ENCODE results near the gene ANKRD60. TPM values are rescaled to one million over a fixed set of nuclear protein-coding genes. Genes with fewer than 3 reads are reported as not detected.

The ANKRD60 gene
- total RNA-seq, 1 donor from 2014 or later, result not detected

DNA sequence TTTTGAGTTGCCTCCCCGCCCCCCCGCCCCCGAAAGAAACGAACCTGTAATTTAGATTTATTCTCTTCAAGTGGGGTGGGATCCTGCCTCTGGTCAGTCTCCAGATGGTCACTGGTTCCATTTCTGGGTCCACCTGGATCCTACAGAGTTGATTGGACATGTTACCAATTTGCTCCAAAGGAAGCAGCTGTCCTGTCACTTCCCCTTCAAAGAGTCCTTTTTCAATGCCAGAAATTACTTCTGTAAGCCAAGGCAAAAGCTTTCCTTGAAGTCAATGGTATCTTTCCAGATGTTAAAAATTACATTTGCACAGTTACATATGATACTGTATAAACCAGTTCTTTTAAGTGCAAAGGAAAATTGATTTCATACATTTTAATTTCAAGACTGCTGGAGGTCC lies 12.0 kb upstream of the ANKRD60 start:
- DNase-seq (ENCODE audit: low spot score), result no peak
- no peaks in the 10 kb centered on the region for H3K9me3 Mint-ChIP-seq
- intact Hi-C loops (cut with micrococcal nuclease), result no loop called here

DNA sequence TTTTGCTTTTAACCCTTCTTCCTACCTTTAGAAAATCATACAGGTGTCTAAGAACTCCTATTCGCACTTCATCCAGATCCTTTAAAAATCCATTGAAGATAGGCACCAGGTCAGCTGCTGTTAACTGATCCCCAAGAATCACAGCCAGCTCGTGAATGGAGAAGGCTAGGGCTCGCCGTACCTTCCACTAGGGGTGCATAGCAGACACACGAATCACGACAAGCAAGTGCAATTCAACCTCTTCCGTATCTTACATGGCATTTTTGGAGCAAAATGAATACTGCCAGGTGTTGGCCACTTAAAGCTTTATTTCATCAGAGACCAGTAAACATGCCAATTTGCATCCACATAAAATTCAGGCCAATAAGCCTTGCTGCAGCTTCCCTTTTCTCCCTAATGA lies 10.8 kb upstream of the ANKRD60 start:
- peaks cover 25% of the 10 kb centered on the region for H3K36me3 Mint-ChIP-seq (ENCODE audit: low read depth)
- H3K27ac Mint-ChIP-seq, result no peak overlapping the region
- H3K9me3 Mint-ChIP-seq, result no peaks in the 10 kb centered on the region
- intact Hi-C loops (cut with micrococcal nuclease), result loop anchor here (5.0 to 10.0 kb wide), 4 partner anchors 606 to 847 kb away; partner anchors contain the start of genes NELFCD and RBM38
- H3K4me1 Mint-ChIP-seq (ENCODE audit: low read depth), result peaks cover 30% of the 10 kb centered on the region
- no peak overlapping the region for H3K4me3 Mint-ChIP-seq
- H3K27me3 Mint-ChIP-seq (ENCODE audit: insufficient read depth), result no peaks in the 10 kb centered on the region
- DNase-seq (ENCODE audit: low spot score), result no peak

More for the DNA sequence above, 12.0 kb upstream of the ANKRD60 start:
- Mint-ChIP-seq H3K4me1 (ENCODE audit: low read depth) (peaks cover 22% of the 10 kb centered on the region), H3K27me3 (ENCODE audit: insufficient read depth) (no peaks in the 10 kb centered on the region), H3K36me3 (ENCODE audit: low read depth) (peaks cover 34% of the 10 kb centered on the region), H3K4me3 (no peak overlapping the region), H3K27ac (no peak overlapping the region)

DNA sequence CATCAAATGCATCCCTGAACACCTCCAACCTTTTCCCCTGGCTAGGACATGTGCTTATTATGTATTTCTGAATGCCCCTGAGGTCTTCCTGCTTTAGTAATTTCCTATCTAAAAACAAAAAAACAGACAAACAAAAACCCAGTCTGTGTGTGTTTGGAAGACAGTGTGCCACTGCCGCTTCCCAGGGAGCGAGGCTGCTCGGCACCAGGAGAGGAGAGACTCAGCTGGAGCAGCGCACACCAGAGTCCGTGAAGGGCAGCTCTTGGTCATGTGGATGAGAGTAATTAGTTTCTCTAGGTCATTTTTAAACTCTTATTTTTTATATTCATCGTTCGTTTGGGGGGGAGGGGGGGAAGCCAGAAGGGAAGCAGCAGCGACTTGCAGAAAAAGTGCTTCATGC lies 10.0 kb upstream of the ANKRD60 start:
- H3K9me3 Mint-ChIP-seq, result no peaks in the 10 kb centered on the region
- DNase-seq (ENCODE audit: low spot score), result no peak
- intact Hi-C loops (cut with micrococcal nuclease), result loop anchor here (5.0 to 10.0 kb wide), 4 partner anchors 606 to 846 kb away; partner anchors contain the start of genes NELFCD and RBM38

DNA sequence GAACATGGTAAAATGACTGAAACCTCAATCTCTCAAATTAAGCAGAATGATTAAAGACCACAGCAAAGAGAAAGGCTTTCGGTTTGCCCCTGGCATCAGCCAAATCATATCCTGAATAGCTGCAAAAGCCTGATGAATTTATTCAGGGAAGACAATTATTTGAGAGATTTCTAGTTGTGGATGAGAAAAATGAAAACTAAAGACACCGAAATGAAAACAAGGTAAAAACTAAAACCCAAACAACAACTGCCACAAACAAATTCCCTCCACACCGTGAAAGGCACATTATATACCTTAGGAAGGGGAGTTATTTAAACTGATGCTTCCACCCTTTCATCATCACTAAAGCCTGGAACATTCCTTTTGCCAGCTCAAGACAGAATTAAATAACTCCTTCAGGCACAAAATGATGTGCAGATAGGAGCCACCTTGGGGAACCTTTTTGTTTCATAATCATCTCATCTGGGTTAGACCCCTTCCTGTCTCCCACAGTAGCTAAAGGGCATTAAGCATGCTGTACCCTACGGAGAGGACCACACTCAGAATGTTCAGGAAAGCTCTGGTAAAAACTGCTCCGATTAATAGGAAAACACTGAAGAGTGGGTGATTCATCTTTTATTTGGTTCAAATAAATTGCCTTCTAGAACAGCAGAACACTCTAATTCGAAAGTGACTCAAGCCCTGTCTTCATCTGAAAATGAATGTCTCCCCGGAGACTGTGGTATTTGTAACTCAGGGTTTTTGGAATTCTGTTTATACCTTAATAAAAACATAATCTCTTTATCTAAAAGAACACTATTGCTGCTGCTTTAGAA lies 9.1 kb upstream of the ANKRD60 start:
- DNase-seq (ENCODE audit: low spot score), result no peak
- intact Hi-C loops (cut with micrococcal nuclease), result loop anchor here (1.0 to 10.0 kb wide), 12 partner anchors 14 to 927 kb away; partner anchors contain the start of genes NELFCD, RBM38 and VAPB
- Mint-ChIP-seq H3K4me1 (ENCODE audit: low read depth) (peaks cover 30% of the 10 kb centered on the region), H3K27ac (peak overlapping the region; percentile 84), H3K4me3 (peak overlapping the region; percentile 83), H3K36me3 (ENCODE audit: low read depth) (peaks cover 19% of the 10 kb centered on the region), H3K9me3 (no peaks in the 10 kb centered on the region), H3K27me3 (ENCODE audit: insufficient read depth) (no peaks in the 10 kb centered on the region)

More for the DNA sequence above, 10.0 kb upstream of the ANKRD60 start:
- H3K36me3 Mint-ChIP-seq (ENCODE audit: low read depth), result peaks cover 24% of the 10 kb centered on the region
- H3K4me1 Mint-ChIP-seq (ENCODE audit: low read depth), result peaks cover 30% of the 10 kb centered on the region
- H3K27ac Mint-ChIP-seq, result no peak overlapping the region
- no peak overlapping the region for H3K4me3 Mint-ChIP-seq
- no peaks in the 10 kb centered on the region for H3K27me3 Mint-ChIP-seq (ENCODE audit: insufficient read depth)

DNA sequence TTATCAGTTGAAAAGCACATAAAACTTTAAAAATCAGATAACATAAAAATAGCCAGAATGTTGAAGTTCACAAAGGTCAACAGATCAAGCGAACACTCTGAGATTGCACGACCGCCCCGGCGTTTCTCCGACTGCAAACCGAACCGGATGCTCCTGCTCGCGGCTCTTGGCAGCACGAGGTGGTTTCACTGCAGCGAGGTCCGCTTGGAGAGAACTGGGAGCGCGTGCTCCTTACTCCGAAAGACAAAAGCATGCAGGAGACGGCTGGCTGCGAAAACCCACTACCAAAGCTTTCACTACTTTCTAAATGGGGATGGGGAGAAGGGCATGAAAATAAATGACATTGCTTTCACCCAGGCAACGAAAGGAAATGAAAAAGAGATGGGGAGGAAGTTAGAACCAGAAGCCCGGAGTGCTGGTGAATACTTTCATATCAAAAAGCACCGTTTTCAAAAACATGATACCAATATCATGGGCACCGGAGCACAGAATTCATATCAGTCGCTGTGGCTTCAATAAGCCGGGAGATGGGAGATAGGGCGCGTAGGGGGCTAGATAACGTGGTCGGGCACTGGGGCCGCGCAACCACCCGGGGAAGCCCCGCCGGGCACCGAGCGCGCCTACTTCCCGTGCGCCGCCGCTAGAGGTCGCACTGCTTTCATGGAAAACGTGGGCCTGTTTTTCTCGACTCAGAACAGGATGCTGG lies 8.3 kb upstream of the ANKRD60 start:
- intact Hi-C loops (cut with micrococcal nuclease), result loop anchor here (1.0 to 10.0 kb wide), 12 partner anchors 15 to 928 kb away; partner anchors contain the start of genes NELFCD, RBM38 and VAPB
- DNase-seq (ENCODE audit: low spot score), result peak; percentile 79
- H3K36me3 Mint-ChIP-seq (ENCODE audit: low read depth), result peaks cover 21% of the 10 kb centered on the region
- no peaks in the 10 kb centered on the region for H3K9me3 Mint-ChIP-seq
- peak overlapping the region; percentile 83 for H3K4me3 Mint-ChIP-seq
- no peaks in the 10 kb centered on the region for H3K27me3 Mint-ChIP-seq (ENCODE audit: insufficient read depth)
- peaks cover 30% of the 10 kb centered on the region for H3K4me1 Mint-ChIP-seq (ENCODE audit: low read depth)
- H3K27ac Mint-ChIP-seq, result peak overlapping the region; percentile 84

DNA sequence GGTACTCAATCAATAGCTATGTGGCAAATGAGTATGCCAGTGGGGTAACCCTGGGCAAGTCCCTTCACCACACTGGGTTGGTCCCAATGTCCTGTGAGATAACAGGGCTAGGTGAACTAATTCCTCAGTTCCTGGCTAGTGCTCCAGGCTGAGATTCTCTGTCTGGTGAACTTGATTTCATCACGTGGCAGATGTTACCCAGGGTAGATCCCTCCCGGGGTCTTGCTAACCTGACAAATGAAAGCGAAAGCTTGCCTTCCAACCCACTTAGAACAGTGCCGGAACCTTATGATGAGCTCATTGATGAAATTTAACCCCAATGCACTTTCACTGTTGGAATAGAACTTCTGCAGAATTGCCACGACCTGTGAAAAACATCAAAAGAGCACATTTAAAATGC lies 6.6 kb upstream of the ANKRD60 start:
- H3K27ac Mint-ChIP-seq, result no peak overlapping the region
- intact Hi-C loops (cut with micrococcal nuclease), result loop anchor here (5.0 to 10.0 kb wide), 4 partner anchors 610 to 843 kb away; partner anchors contain the start of genes NELFCD and RBM38
- no peak for DNase-seq (ENCODE audit: low spot score)
- peaks cover 27% of the 10 kb centered on the region for H3K36me3 Mint-ChIP-seq (ENCODE audit: low read depth)
- peaks cover 3% of the 10 kb centered on the region for H3K27me3 Mint-ChIP-seq (ENCODE audit: insufficient read depth)
- no peaks in the 10 kb centered on the region for H3K9me3 Mint-ChIP-seq
- H3K4me1 Mint-ChIP-seq (ENCODE audit: low read depth), result peaks cover 33% of the 10 kb centered on the region
- H3K4me3 Mint-ChIP-seq, result peak overlapping the region; percentile 35

DNA sequence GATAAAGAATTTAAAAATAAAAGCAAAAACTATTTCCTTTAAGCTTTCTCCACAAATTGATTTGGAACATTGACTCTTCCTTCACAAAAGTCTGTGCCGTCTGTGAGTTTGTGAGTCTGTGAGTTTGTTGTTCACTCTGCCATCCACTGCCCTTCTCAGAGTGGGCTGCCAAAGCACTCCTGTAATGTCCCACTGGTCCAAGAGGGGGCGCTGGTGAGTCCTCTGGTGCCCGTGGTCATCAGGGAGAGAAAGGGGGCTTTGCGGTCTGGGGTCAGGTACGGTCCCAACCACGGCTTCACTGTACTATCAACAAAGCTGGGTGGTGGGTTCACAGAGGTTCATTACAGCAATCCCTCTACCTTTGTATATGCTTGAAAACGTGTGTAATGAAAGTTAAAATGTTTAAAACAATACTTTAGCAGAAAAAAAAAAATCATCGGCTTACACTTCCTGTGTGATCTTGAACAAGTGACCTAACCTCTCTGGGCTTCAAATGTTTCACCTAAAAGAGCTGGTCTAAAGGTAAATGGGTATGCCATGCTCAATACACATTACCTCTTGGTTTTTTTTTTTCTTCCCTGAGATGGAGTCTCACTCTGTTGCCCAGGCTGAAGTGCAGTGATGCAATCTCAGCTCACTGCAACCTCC lies 5.6 kb upstream of the ANKRD60 start:
- intact Hi-C loops (cut with micrococcal nuclease), result loop anchor here (10.0 kb wide), 2 partner anchors 611 to 661 kb away; no protein-coding TSS in a partner anchor
- no peak for DNase-seq (ENCODE audit: low spot score)
- H3K27ac Mint-ChIP-seq, result no peak overlapping the region
- no peak overlapping the region for H3K4me3 Mint-ChIP-seq
- H3K27me3 Mint-ChIP-seq (ENCODE audit: insufficient read depth), result peaks cover 10% of the 10 kb centered on the region
- no peaks in the 10 kb centered on the region for H3K9me3 Mint-ChIP-seq
- H3K4me1 Mint-ChIP-seq (ENCODE audit: low read depth), result peaks cover 40% of the 10 kb centered on the region
- peaks cover 27% of the 10 kb centered on the region for H3K36me3 Mint-ChIP-seq (ENCODE audit: low read depth)

DNA sequence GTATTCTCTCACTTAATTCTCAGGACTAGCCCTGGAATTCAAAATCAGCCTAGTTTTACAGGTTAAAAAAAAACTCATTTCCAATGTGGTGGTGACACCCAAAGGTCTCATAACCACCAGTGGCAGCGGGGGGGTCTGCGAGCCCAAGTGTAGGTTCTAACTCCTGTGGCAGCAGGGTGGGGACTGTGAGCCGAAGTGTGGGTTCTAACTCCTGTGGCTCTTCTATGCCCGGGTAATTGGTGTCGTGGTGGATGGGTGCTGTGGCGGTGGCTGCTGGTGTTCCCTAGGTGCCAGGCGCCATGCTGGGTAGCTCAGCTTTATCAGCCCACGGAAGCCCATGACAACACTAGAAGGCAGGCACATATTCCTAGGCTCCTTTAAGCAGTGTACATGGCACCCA lies 4.9 kb upstream of the ANKRD60 start:
- H3K4me1 Mint-ChIP-seq (ENCODE audit: low read depth), result peaks cover 45% of the 10 kb centered on the region
- H3K4me3 Mint-ChIP-seq, result no peak overlapping the region
- intact Hi-C loops (cut with micrococcal nuclease), result loop anchor here (10.0 kb wide), 2 partner anchors 611 to 661 kb away; no protein-coding TSS in a partner anchor
- no peaks in the 10 kb centered on the region for H3K9me3 Mint-ChIP-seq
- DNase-seq (ENCODE audit: low spot score), result no peak
- H3K36me3 Mint-ChIP-seq (ENCODE audit: low read depth), result peaks cover 28% of the 10 kb centered on the region
- peaks cover 14% of the 10 kb centered on the region for H3K27me3 Mint-ChIP-seq (ENCODE audit: insufficient read depth)
- no peak overlapping the region for H3K27ac Mint-ChIP-seq

DNA sequence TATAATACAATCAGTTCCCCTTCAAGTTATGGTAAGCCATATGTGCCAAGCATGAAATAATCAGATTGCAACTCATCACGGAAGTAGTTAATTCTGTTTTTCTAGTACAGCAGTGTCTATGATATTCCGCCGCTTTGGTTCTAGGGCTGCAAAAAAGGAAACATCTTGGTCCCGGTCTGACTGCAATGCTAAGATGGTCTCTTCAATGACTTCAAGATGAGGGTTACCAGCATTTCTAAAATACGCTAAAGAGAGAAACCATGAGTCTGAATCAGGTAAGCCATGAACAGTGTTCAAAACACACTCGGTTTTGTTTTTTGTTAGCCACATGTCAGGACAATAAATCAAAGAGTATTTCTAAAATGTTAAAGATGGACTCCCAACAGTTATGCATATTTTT lies 3.2 kb upstream of the ANKRD60 start:
- H3K9me3 Mint-ChIP-seq, result no peaks in the 10 kb centered on the region
- peaks cover 28% of the 10 kb centered on the region for H3K27me3 Mint-ChIP-seq (ENCODE audit: insufficient read depth)
- no peak overlapping the region for H3K27ac Mint-ChIP-seq
- peaks cover 28% of the 10 kb centered on the region for H3K36me3 Mint-ChIP-seq (ENCODE audit: low read depth)
- peaks cover 32% of the 10 kb centered on the region for H3K4me1 Mint-ChIP-seq (ENCODE audit: low read depth)
- H3K4me3 Mint-ChIP-seq, result no peak overlapping the region
- DNase-seq (ENCODE audit: low spot score), result no peak
- intact Hi-C loops (cut with micrococcal nuclease), result loop anchor here (10.0 kb wide), 2 partner anchors 613 to 663 kb away; no protein-coding TSS in a partner anchor

DNA sequence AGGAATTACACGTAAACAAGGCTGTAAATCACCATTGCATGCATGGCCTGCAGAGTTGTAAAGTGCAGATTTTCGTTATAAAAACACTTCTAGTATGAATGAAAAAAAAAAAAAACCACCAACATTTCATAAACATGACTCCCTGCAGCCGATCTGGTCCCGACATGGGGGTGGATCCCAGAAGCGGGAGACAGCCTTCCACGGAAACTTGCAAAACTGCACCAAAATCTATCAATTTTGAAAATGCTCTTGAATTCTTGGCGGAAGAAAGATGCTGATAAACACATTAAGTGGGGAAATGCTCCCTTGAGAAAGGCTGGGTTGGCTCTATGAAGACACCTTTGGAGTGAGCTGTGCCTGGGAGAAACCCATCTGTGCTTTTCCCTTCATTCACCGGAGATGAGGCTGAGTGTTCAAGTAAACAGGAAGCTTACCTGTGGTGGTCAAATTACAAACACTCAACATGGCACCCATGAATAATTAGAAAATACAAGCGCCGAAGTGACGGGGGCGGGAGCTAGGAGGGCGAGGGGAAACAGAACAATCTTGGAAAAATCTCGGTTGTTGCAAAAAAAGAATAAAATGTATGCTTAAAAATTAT lies 845 bp upstream of the ANKRD60 start:
- Mint-ChIP-seq H3K27ac (peak overlapping the region; percentile 26), H3K9me3 (no peaks in the 10 kb centered on the region), H3K4me1 (ENCODE audit: low read depth) (peaks cover 15% of the 10 kb centered on the region), H3K27me3 (ENCODE audit: insufficient read depth) (peaks cover 43% of the 10 kb centered on the region), H3K4me3 (peak overlapping the region; percentile 63), H3K36me3 (ENCODE audit: low read depth) (peaks cover 25% of the 10 kb centered on the region)
- intact Hi-C loops (cut with micrococcal nuclease), result no loop called here
- no peak for DNase-seq (ENCODE audit: low spot score)

DNA sequence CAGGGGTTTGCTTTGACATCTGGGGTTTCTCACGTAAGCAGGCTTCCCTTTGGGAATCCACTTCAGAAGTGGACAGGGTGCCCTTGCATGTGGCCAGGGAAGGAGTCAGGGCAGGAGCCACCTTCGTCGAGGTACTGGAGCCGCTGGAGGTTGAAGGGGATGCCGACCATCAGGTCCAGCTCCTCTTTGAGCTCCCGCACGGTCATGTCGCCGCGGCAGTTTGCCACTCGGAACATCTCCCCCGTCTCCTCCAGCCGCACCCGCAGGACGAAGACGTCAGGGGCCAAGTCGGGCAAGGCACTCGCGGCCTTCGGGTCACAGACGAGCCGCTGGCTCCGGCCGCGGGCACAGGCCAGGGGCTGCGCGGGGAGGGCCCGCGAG lies 360 bp downstream of the ANKRD60 start:
- Mint-ChIP-seq H3K9me3 (no peaks in the 10 kb centered on the region), H3K27ac (no peak overlapping the region), H3K27me3 (ENCODE audit: insufficient read depth) (peaks cover 43% of the 10 kb centered on the region), H3K36me3 (ENCODE audit: low read depth) (peaks cover 24% of the 10 kb centered on the region), H3K4me1 (ENCODE audit: low read depth) (peaks cover 15% of the 10 kb centered on the region), H3K4me3 (no peak overlapping the region)
- no peak for DNase-seq (ENCODE audit: low spot score)
- intact Hi-C loops (cut with micrococcal nuclease), result no loop called here

DNA sequence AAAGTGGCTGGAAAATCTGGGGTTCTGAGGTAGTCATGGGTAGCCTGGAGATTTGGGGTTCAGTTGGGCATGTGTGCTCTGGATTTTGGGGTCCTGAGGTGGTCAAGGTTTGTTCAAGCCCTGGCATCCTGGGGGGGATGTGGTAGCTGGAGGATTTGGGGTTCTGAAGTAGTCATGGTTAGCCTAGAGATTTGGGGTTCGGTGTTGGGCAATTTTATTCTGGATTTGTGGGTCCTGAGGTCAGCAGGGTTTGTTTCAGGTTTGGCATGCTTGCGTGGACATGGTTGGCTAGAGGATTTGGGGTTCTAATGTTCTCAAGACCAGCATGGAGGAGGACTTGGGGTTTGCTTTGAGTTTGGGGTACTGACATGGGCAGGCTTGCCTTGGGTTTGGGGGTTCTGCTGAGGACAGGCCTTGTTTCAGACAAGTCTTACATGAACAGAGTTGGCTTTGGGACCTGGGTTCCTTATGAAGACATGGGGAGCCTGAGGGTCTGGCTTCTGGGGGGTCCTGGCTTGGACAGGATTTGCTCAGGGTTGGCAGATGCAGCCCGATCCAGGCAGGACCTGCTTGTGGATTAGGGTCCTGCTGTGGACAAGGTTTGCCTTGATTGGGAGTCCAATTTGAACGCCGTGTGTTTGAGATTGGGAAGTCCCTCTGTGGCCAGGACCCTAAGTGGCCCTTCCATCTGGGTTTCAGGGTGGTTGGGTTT lies 906 bp downstream of the ANKRD60 start:
- H3K27me3 Mint-ChIP-seq (ENCODE audit: insufficient read depth), result peaks cover 44% of the 10 kb centered on the region
- H3K4me1 Mint-ChIP-seq (ENCODE audit: low read depth), result peaks cover 15% of the 10 kb centered on the region
- intact Hi-C loops (cut with micrococcal nuclease), result no loop called here
- H3K4me3 Mint-ChIP-seq, result no peak overlapping the region
- no peak for DNase-seq (ENCODE audit: low spot score)
- H3K36me3 Mint-ChIP-seq (ENCODE audit: low read depth), result peaks cover 23% of the 10 kb centered on the region
- no peak overlapping the region for H3K27ac Mint-ChIP-seq
- no peaks in the 10 kb centered on the region for H3K9me3 Mint-ChIP-seq

Measured in activated T-helper 1 cell treated with anti-CD3 and anti-CD28 coated beads, Interleukin-12 subunit alpha, Interleukin-12 subunit beta, Interleukin-2, Interleukin-4 antibody, amounts not matched to agents 30 ng/mL and 10 ng/mL and 1 ng/mL, durations not matched to agents 14 hours and 24 hours and 36 hours (primary cell).